Breast epithelium (tissue), 4 donors: Measurements from ENCODE around the gene CDKN2AIP. TPM values are rescaled to one million over a fixed set of nuclear protein-coding genes. Genes with fewer than 3 reads are reported as not detected.
"Not testable (repeated sequence)": the region's sequence is repeated elsewhere in the genome, so short reads cannot be mapped to it uniquely, and the experiment has no call there.

Experiments
- DNase-seq, 2 donors: peaks; one replicate each; pipeline ENCODE4 v3.0.0-alpha.2; 2019; ENCODE audit warnings: low spot score in 2 of 2
- H3K27ac ChIP-seq, 2 donors: fragments of 200-600 bp; sonication (generic) in 1 of 2; one replicate each; pipeline ENCODE4 v1.5.1; 2016 to 2019; ENCODE audit warnings: mild to moderate bottlenecking in 1 of 2
- H3K27me3 ChIP-seq, 2 donors: fragments of 200-600 bp; sonication (generic) in 1 of 2; one replicate each; pipeline versions ENCODE4 v1.5.1 to v1.6.0; 2017 to 2019; ENCODE audit warnings: control low read depth in 1 of 2, mild to moderate bottlenecking in 1 of 2
- H3K36me3 ChIP-seq: fragments of 200-600 bp; one replicate; pipeline ENCODE4 v1.5.1; 2019
- H3K4me1 ChIP-seq, 2 donors: fragments of 200-600 bp; sonication (generic); one replicate each; pipeline ENCODE4 v1.5.1; 2016 to 2019; ENCODE audit warnings: control low read depth in 1 of 2
- H3K4me3 ChIP-seq, 3 donors: fragments of 200-600 bp; sonication (generic); 1 replicate in 2 of 3; 2 replicates in 1 of 3; pipeline ENCODE4 v1.5.1; 2016 to 2019; ENCODE audit warnings: mild to moderate bottlenecking in 3 of 3, moderate library complexity in 2 of 3
- H3K9me3 ChIP-seq, 2 donors: fragments of 200-600 bp; sonication (generic) in 1 of 2; one replicate each; pipeline ENCODE4 v1.5.1; 2016 to 2019; ENCODE audit warnings: control low read depth in 1 of 2
- CTCF ChIP-seq, 3 donors: fragments of 450-650 bp; IDR thresholded peaks; one replicate each; pipeline ENCODE4 v1.5.1; 2016 to 2017; ENCODE audit warnings: antibody characterized with exemption in 3 of 3, mild to moderate bottlenecking in 3 of 3, moderate library complexity in 3 of 3
- POLR2A ChIP-seq: fragments of 450-650 bp; IDR thresholded peaks from one replicate; pipeline ENCODE4 v1.6.1; 2016; ENCODE audit warnings: antibody characterized with exemption, mild to moderate bottlenecking, moderate library complexity
- POLR2AphosphoS5 ChIP-seq, 3 donors: sonication (generic); formaldehyde crosslinking; IDR thresholded peaks; one replicate each; pipeline ENCODE4 v1.6.1; 2017; ENCODE audit warnings: antibody characterized with exemption in 3 of 3
- intact Hi-C: fragments of 100-400 bp; cut with DNase I; formaldehyde crosslinking; loops from one replicate; pipeline ENCODE4 v1.15.1; 2023; ENCODE audit warnings: low total_unique reads
- total RNA-seq, 3 donors: library from RNA; depleted of rRNA; stranded (reverse); fragments of >200 nt; gene quantifications; one replicate each; pipeline ENCODE4 v1.1.0, GENCODE V29; 2016

CDKN2AIP gene
- total RNA-seq, 3 donors from 2014 or later: 22.2 to 37.3 (median 23.3) TPM

- Histone ChIP-seq H3K4me3 (no peak overlapping the region), H3K4me1 (peaks cover 0 to 19% of the 10 kb centered on the region in 2 donors), H3K9me3 (no peaks in the 10 kb centered on the region), H3K36me3 (peaks cover 9% of the 10 kb centered on the region), H3K27me3 (no peaks in the 10 kb centered on the region), H3K27ac (no peak overlapping the region)
- TF ChIP-seq POLR2A (no peak), POLR2AphosphoS5 (IDR thresholded peaks at IDR 0.05) (no peak), CTCF (IDR thresholded peaks at IDR 0.05) (no peak)
- DNase-seq: no peak
- intact Hi-C loops: no loop called here
Measured at GRCh38 chr4:183448436-183448835, 4.0 kb downstream of the CDKN2AIP start.

GRCh38 chr4:183449193-183449882, 4.9 kb downstream of the CDKN2AIP start:
- H3K27ac ChIP-seq: no peak overlapping the region
- H3K27me3 ChIP-seq: no peaks in the 10 kb centered on the region
- H3K9me3 ChIP-seq: no peaks in the 10 kb centered on the region
- H3K4me3 ChIP-seq: no peak overlapping the region
- intact Hi-C loops: no loop called here
- peaks cover 0 to 19% of the 10 kb centered on the region in 2 donors for H3K4me1 ChIP-seq
- DNase-seq: no peak
- peaks cover 9% of the 10 kb centered on the region for H3K36me3 ChIP-seq
- TF ChIP-seq POLR2A (no peak), POLR2AphosphoS5 (IDR thresholded peaks at IDR 0.05) (no peak), CTCF (IDR thresholded peaks at IDR 0.05) (no peak)

DNA sequence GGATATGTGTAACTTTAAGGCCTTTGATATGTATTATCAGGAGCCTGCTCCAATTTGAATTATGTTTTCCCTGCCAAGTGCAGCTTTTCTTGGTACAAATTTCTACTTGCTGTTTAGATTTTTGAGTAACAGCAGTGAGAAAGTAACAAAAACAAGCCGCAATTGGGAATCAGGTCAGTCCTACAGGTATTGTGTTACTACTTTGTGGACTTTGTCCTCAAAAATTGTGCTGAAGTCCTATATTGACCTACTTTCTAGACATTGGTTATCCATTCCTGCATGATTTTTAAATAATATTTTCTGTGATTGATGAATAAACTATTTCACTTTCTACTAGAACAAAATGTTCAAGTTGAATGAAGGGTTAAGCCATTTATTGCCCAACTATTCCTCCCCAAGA, 5.7 kb downstream of the CDKN2AIP start:
- Histone ChIP-seq H3K4me1 (peaks cover 0 to 19% of the 10 kb centered on the region in 2 donors), H3K4me3 (no peak overlapping the region)

DNA sequence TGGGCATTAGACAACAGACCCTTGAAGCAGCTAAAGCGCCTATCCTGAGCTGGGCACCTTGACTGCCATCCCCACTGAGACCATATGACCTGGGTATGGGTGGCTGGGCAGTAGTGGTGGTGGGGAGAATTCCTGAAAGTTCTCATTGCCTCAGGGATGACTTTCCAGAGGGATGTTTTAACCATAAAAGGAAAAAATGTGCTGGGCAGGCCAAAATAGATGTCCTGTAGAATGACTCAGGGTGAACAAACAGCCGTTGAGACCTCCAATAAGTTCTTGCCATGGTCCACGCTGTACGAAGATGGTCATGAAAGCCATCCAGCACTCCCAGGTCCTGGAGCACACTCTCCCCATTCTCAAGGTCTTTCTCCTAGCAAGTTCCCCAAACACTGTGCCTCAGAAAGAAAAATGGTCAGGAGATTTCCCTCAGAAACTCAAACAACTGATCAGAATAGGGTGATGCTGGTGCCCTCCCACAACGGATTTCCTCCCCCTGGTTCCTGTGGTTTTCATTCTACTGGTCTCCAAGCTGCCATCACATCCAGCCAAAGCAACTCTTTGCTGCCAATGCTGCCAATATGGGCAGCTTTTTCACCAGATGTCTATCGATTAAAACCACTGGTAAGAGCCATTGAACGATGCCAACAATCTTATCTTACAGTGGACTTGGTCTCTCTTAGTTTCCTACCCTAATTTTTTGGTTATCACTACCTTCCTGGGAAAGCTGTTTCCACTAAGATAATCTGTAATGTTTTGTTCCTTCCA, 11.2 kb downstream of the CDKN2AIP start:
- Histone ChIP-seq H3K4me1 (no peaks in the 10 kb centered on the region), H3K27ac (no peak overlapping the region), H3K9me3 (no peaks in the 10 kb centered on the region), H3K36me3 (no peaks in the 10 kb centered on the region), H3K27me3 (no peaks in the 10 kb centered on the region), H3K4me3 (no peak overlapping the region)
- intact Hi-C loops: no loop called here
- no peak for TF ChIP-seq POLR2AphosphoS5 (IDR thresholded peaks at IDR 0.05)
- no peak for DNase-seq

More for the DNA sequence above, 5.7 kb downstream of the CDKN2AIP start:
- no peaks in the 10 kb centered on the region for H3K27me3 ChIP-seq
- intact Hi-C loops: no loop called here
- H3K9me3 ChIP-seq: no peaks in the 10 kb centered on the region
- no peak for TF ChIP-seq POLR2AphosphoS5 (IDR thresholded peaks at IDR 0.05)
- no peak for TF ChIP-seq POLR2A
- TF ChIP-seq CTCF (IDR thresholded peaks at IDR 0.05): no peak
- no peak overlapping the region for H3K27ac ChIP-seq
- DNase-seq: no peak
- peaks cover 9% of the 10 kb centered on the region for H3K36me3 ChIP-seq

- no peak for DNase-seq
- Histone ChIP-seq H3K27ac (no peak overlapping the region), H3K36me3 (no peaks in the 10 kb centered on the region), H3K27me3 (no peaks in the 10 kb centered on the region), H3K4me1 (no peaks in the 10 kb centered on the region), H3K4me3 (no peak overlapping the region), H3K9me3 (no peaks in the 10 kb centered on the region)
- no peak for TF ChIP-seq CTCF (IDR thresholded peaks at IDR 0.05)
- TF ChIP-seq POLR2AphosphoS5 (IDR thresholded peaks at IDR 0.05): no peak
- intact Hi-C loops: no loop called here
Measured at GRCh38 chr4:183458005-183458404, 13.6 kb downstream of the CDKN2AIP start.

DNA sequence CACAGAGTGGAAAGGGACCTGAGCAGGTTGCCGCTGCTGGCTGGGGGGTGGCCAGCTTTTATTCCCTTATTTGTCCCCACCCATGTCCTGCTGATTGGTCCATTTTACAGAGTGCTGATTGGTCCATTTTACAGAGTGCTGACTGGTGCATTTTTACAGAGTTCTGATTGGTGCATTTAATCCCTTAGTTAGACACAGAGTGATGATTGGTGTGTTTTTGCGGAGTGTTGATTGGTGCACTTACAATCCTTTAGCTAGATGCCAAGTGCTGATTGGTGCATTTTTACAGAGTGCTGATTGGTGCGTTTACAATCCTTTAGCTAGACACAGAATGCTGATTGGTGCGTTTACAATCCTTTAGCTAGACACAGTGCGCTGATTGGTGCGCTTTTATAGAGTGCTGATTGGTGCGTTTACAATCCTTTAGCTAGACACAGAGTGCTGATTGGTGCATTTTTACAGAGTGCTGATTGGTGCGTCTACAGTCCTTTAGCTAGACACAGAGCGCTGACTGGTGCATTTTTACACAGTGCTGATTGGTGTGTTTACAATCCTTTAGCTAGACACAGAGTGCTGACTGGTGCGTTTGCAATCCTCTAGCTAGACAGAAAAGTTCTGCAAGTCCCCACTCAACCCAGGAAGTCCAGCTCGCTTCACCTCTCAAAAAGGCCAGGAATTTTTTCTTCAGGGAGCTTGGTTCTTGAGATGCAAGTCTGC, 19.6 kb downstream of the CDKN2AIP start:
- H3K4me3 ChIP-seq, H3K4me1 ChIP-seq, intact Hi-C loops, H3K27ac ChIP-seq, H3K9me3 ChIP-seq, DNase-seq, H3K27me3 ChIP-seq, H3K36me3 ChIP-seq: not testable (repeated sequence)

DNA sequence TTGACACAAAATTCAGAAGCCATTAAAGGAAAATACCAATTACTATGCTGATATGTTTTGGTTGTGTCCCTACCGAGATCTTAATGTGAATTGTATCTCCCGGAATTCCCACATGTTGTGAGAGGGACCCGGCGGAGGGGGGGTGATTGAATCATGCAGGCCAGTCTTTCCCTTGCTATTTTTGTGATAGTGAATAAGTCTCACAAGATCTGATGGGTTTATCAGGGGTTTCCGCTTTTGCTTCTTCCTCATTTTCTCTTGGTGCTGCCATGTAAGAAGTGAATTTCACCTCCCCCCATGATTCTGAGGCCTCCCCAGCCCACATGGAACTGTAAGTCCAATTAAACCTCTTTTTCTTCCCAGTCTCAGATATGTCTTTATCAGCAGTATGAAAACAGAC, 21.4 kb downstream of the CDKN2AIP start:
- H3K4me3 ChIP-seq, DNase-seq, H3K27me3 ChIP-seq, H3K4me1 ChIP-seq, H3K36me3 ChIP-seq, H3K9me3 ChIP-seq, H3K27ac ChIP-seq, intact Hi-C loops: not testable (repeated sequence)
